ENCODE results near the gene COL10A1.
"Not testable (repeated sequence)": the region's sequence is repeated elsewhere in the genome, so short reads cannot be mapped to it uniquely, and the experiment has no call there.

COL10A1 gene

GRCh38 chr6:116102873-116103272, 23.1 kb downstream of the COL10A1 start:
- no peak overlapping the region for H3K4me3 ChIP-seq (ENCODE audit: control insufficient read depth, low read depth, low read length)
- no peak for DNase-seq (ENCODE audit: low read depth)
- TF ChIP-seq CTCF (IDR thresholded peaks at IDR 0.05; ENCODE audit: control insufficient read depth, insufficient read depth, low read depth, low read length, missing control alignments), result no peak

DNA sequence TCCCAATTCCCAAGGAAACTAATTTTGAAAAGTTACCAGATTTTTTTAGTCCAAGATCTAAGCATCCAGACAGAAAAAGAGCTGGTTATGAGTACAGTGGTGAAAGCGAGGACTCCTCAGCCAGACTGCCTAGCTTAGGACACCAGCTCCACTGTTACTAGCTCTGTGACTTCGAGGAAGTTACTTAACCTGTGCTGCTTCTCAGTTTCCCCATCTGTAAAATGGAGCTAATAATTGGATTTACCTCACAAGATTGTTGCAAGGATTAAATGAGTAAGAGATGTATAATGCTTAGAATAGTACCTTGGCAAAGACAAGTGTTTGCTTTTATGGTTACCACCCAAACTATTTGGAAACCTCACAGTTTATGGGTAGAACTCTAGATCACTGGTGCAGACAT, 24.1 kb downstream of the COL10A1 start:
- H3K4me3 ChIP-seq (ENCODE audit: control insufficient read depth, low read depth, low read length), result peak overlapping the region; percentile 84
- DNase-seq (ENCODE audit: low read depth), result no peak
- TF ChIP-seq CTCF (IDR thresholded peaks at IDR 0.05; ENCODE audit: control insufficient read depth, insufficient read depth, low read depth, low read length, missing control alignments), result no peak

GRCh38 chr6:116101302-116101718, 24.6 kb downstream of the COL10A1 start:
- DNase-seq (ENCODE audit: low read depth), result no peak
- H3K4me3 ChIP-seq (ENCODE audit: control insufficient read depth, low read depth, low read length), result peak overlapping the region; percentile 84
- TF ChIP-seq CTCF (IDR thresholded peaks at IDR 0.05; ENCODE audit: control insufficient read depth, insufficient read depth, low read depth, low read length, missing control alignments), result no peak

- no peak for DNase-seq (ENCODE audit: low read depth)
- H3K4me3 ChIP-seq (ENCODE audit: control insufficient read depth, low read depth, low read length), result peak within 1 kb of the TSS; percentile 84
- TF ChIP-seq CTCF (IDR thresholded peaks at IDR 0.05; ENCODE audit: control insufficient read depth, insufficient read depth, low read depth, low read length, missing control alignments), result no peak
Measured at GRCh38 chr6:116100419-116101301, 25.3 kb downstream of the COL10A1 start, which contains the start of gene NT5DC1. Gene NT5DC1 (plus strand): TSS chr6:116100853. CDS start chr6:116100931, 78 bp downstream.

DNA sequence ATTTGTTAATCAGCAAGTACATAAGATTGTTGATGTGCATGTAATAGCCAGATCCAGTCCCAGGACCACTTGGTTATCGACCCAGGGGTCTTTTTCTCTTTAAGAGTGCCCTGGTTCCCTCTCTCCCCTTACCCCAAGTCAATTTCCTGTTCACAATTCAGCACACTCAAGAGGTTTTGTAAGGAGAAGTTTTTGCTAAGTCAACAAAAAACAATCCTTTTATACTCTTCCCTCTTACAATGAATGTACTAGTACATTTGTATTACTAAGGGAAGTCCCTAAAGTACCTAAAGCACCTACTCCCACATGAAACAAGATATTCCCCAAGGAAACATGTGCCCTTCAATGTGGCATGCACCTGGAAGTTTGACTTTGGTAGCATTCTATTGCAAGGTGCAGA, 26.9 kb downstream of the COL10A1 start:
- no peak for DNase-seq (ENCODE audit: low read depth)
- no peak for TF ChIP-seq CTCF (IDR thresholded peaks at IDR 0.05; ENCODE audit: control insufficient read depth, insufficient read depth, low read depth, low read length, missing control alignments)
- H3K4me3 ChIP-seq (ENCODE audit: control insufficient read depth, low read depth, low read length), result no peak overlapping the region

DNA sequence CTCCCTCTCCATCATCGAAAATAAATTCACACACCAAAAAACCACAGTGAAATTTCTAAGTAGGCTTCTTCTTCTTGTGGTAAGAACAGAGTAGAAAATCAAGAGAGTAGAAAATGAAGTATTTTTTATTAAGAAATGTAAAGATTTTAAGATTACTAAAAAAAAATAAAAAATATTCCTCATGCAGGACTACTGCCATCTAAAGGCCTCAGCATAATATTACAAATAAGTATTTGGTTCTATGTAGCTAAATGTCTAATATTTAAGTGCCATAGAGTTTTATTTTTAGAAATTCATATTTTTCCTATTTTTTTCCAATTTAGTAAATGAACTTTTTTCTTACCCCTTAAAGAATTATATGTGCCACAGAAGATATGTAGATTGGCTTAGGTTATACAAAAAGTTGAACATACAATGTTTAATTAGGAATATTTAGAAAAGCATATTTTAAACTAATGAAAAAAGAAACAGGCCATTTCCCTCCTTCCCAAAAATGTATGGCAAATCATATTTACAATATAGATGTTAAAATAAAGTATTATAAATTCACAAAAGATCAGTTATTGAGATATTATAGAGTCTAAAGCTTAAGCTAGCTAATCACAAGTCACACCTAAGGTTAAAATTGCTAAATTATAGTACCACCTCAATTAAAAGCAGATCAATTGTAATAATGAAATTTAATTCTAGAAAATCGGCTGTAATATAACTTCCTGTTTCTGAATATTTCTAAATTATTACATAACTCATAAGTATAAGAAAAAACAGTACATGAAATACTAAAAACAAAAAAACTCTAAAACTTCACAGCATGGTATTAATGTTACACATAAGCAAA, 28.7 kb downstream of the COL10A1 start:
- no peak for DNase-seq (ENCODE audit: low read depth)
- H3K4me3 ChIP-seq (ENCODE audit: control insufficient read depth, low read depth, low read length), result no peak overlapping the region
- peak; percentile 42 for TF ChIP-seq CTCF (IDR thresholded peaks at IDR 0.05; ENCODE audit: control insufficient read depth, insufficient read depth, low read depth, low read length, missing control alignments)

DNA sequence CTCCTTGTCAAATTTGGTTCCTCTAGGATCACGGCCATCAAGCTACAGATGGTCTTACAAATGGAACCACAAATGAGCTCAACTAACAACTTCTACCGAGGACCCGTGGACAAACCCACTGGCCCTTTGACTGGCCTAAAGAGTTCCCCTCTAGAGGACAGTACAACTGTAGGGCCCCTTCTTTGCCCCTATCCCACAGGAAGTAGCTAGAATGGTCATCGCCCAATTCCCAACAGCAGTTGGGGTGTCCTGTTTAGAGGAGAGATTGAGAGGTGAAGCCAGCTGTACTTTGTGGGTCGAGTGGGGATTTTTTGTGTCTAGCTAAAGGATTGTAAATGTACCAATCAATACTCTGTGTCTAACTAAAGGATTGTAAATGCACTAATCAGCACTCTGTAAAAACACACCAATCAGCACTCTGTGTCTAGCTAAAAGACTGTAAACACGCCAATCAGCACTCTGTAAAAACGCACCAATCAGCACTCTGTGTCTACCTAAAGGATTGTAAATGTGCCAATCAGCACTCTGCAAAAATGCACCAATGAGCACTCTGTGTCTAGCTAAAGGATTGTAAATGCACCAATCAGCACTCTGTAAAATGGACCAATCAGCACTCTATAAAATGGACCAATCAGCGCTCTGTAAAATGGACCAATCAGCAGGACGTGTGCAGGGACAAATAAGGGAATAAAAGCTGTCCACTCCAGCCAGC, 29.7 kb downstream of the COL10A1 start:
- not testable (repeated sequence) for DNase-seq (ENCODE audit: low read depth); H3K4me3 ChIP-seq (ENCODE audit: control insufficient read depth, low read depth, low read length)

All from AG09309 (cell line).